Colonic mucosa (tissue), 4 donors: ENCODE data around the gene UGDH. TPM values are rescaled to one million over a fixed set of nuclear protein-coding genes. Genes with fewer than 3 reads are reported as not detected.
A peak's percentile ranks its signal among the peaks of the same experiment; 100 is the strongest.

Source experiments
- DNase-seq: peaks from one replicate; pipeline ENCODE4 v3.0.0-alpha.2; 2020
- H3K27ac ChIP-seq: fragments of 200-600 bp; one replicate; pipeline ENCODE4 v1.8.0; 2021
- H3K27me3 ChIP-seq: fragments of 200-600 bp; one replicate; pipeline ENCODE4 v1.8.0; 2021
- H3K36me3 ChIP-seq: fragments of 200-600 bp; one replicate; pipeline ENCODE4 v1.8.0; 2021
- H3K4me1 ChIP-seq: fragments of 200-600 bp; one replicate; pipeline ENCODE4 v1.8.0; 2021; ENCODE audit warnings: mild to moderate bottlenecking
- H3K4me3 ChIP-seq: fragments of 200-600 bp; one replicate; pipeline ENCODE4 v1.8.0; 2021
- H3K9ac ChIP-seq, 2 donors: one replicate each; pipeline ENCODE4 v1.7.0; 2013; ENCODE audit warnings: control low read depth in 2 of 2, low read depth in 2 of 2, low read length in 2 of 2
- H3K9me3 ChIP-seq: fragments of 200-600 bp; one replicate; pipeline ENCODE4 v1.8.0; 2021
- CTCF ChIP-seq: fragments of 200-600 bp; IDR thresholded peaks from one replicate; pipeline ENCODE4 v1.8.0; 2022; ENCODE audit warnings: antibody characterized with exemption, mild to moderate bottlenecking
- intact Hi-C: fragments of 100-400 bp; cut with DNase I; formaldehyde crosslinking; loops from one replicate; pipeline ENCODE4 v1.14.1; 2022
- total RNA-seq, 2 donors: library from RNA; stranded (reverse); fragmentation: NEBNext Ultra II Directional in 1 of 2; extraction: Animal tissue kit (Norgen Biotek cat#: 25700) in 1 of 2; gene quantifications; one replicate each; pipeline ENCODE4 v1.2.1, GENCODE V29; 2021
- donor health status: healthy.
- donor health status: DM: no; HTN: no; CAD: no.
- donor health status: DM: no; HTN: no; CAD: no.

Gene UGDH
- 100 to 1,000 TPM; 265 to 328 TPM for total RNA-seq

- Histone ChIP-seq H3K36me3 (no peaks in the 10 kb centered on the region), H3K4me1 (peaks cover 6% of the 10 kb centered on the region), H3K27ac (peak within 1 kb of the TSS; percentile 93), H3K27me3 (no peaks in the 10 kb centered on the region), H3K9ac (peak within 1 kb of the TSS; percentile 85 to 95), H3K4me3 (peak within 1 kb of the TSS; percentile 77), H3K9me3 (no peaks in the 10 kb centered on the region)
- peak; percentile 98 for DNase-seq
- no peak for TF ChIP-seq CTCF
- intact Hi-C loops: no loop called here
These were observed at the start of gene UGDH for GRCh38 chr4:39527296-39528060. Gene UGDH (minus strand): TSS chr4:39527439. CDS start chr4:39521512, 5,927 bp downstream.

- Histone ChIP-seq H3K4me1 (no peaks in the 10 kb centered on the region), H3K27me3 (no peaks in the 10 kb centered on the region), H3K4me3 (no peak overlapping the region), H3K36me3 (no peaks in the 10 kb centered on the region), H3K9ac (no peak overlapping the region), H3K9me3 (no peaks in the 10 kb centered on the region), H3K27ac (peak overlapping the region; percentile 7)
- no peak for DNase-seq
- intact Hi-C loops: no loop called here
- no peak for TF ChIP-seq CTCF
These were observed 47.7 kb upstream of the UGDH start for GRCh38 chr4:39574946-39575345.

GRCh38 chr4:39571504-39571903 lies 44.3 kb upstream of the UGDH start:
- Histone ChIP-seq H3K9ac (no peak overlapping the region), H3K4me1 (no peaks in the 10 kb centered on the region), H3K9me3 (no peaks in the 10 kb centered on the region), H3K36me3 (no peaks in the 10 kb centered on the region), H3K27me3 (no peaks in the 10 kb centered on the region), H3K27ac (no peak overlapping the region), H3K4me3 (no peak overlapping the region)
- no peak for TF ChIP-seq CTCF
- no peak for DNase-seq
- intact Hi-C loops: no loop called here

- DNase-seq: no peak
- Histone ChIP-seq H3K9me3 (no peaks in the 10 kb centered on the region), H3K4me3 (no peak overlapping the region), H3K36me3 (no peaks in the 10 kb centered on the region), H3K27me3 (no peaks in the 10 kb centered on the region), H3K27ac (no peak overlapping the region), H3K9ac (no peak overlapping the region), H3K4me1 (no peaks in the 10 kb centered on the region)
- intact Hi-C loops: no loop called here
- no peak for TF ChIP-seq CTCF
These were observed 43.8 kb upstream of the UGDH start for GRCh38 chr4:39571054-39571453.

- no peaks in the 10 kb centered on the region for H3K36me3 ChIP-seq
- no peak for DNase-seq
- intact Hi-C loops: no loop called here
- no peaks in the 10 kb centered on the region for H3K9me3 ChIP-seq
- no peaks in the 10 kb centered on the region for H3K27me3 ChIP-seq
- H3K4me3 ChIP-seq: no peak overlapping the region
- peak overlapping the region in 1 of 2 donors; percentile 68 for H3K9ac ChIP-seq
- peak overlapping the region; percentile 49 for H3K27ac ChIP-seq
- no peak for TF ChIP-seq CTCF
- no peaks in the 10 kb centered on the region for H3K4me1 ChIP-seq
These were observed 42.0 kb upstream of the UGDH start for GRCh38 chr4:39569209-39569608.
